Cardiac muscle cell (in vitro differentiated cells and primary cell): Measurements from ENCODE around the gene ZNF169. TPM values are rescaled to one million over a fixed set of nuclear protein-coding genes. Genes with fewer than 3 reads are reported as not detected.
"Not testable (repeated sequence)": the region's sequence is repeated elsewhere in the genome, so short reads cannot be mapped to it uniquely, and the experiment has no call there.

Experiments used
- DNase-seq, 2 donors: peaks; one replicate each; pipeline versions ENCODE4 v3.0.0 to v3.0.0-alpha.2; 2010 to 2017; ENCODE audit warnings: low read depth in 1 of 2, low spot score in 1 of 2
- H3K27ac ChIP-seq: fragments of 200-600 bp; sonication (generic); 2 replicates; pipeline ENCODE4 v1.5.1; 2016
- H3K27me3 ChIP-seq: fragments of 200-600 bp; sonication (generic); 2 replicates; pipeline ENCODE4 v1.6.0; 2016; ENCODE audit warnings: control low read depth
- H3K36me3 ChIP-seq: fragments of 200-600 bp; sonication (generic); 2 replicates; pipeline ENCODE4 v1.5.1; 2016; ENCODE audit warnings: control low read depth
- H3K4me1 ChIP-seq: fragments of 200-600 bp; sonication (generic); 2 replicates; pipeline ENCODE4 v1.8.1; 2017; ENCODE audit warnings: low read depth, mild to moderate bottlenecking, mixed run types
- H3K4me3 ChIP-seq: fragments of 200-600 bp; sonication (generic); 2 replicates; pipeline ENCODE4 v1.5.1; 2016; ENCODE audit warnings: mild to moderate bottlenecking
- H3K9me3 ChIP-seq: fragments of 200-600 bp; sonication (generic); 2 replicates; pipeline ENCODE4 v1.5.1; 2017; ENCODE audit warnings: low read depth, mild to moderate bottlenecking, control low read depth
- CTCF ChIP-seq: IDR thresholded peaks from 2 replicates; pipeline ENCODE4 v1.5.1; 2012; ENCODE audit warnings: low read depth, mild to moderate bottlenecking, low read length
- polyA plus RNA-seq: library from polyadenylated mRNA; unstranded; fragments of >200 nt; fragmentation: Nextera tagmentation; extraction: Ambion mirVana; gene quantifications from 2 replicates; pipeline ENCODE4 v1.2.1, GENCODE V29; 2016
- total RNA-seq: library from RNA; depleted of rRNA; stranded (reverse); fragments of >200 nt; gene quantifications from 2 replicates; pipeline ENCODE4 v1.2.3, GENCODE V29; 2016

The ZNF169 gene
- total and polyA plus RNA-seq, 2 experiments from 2014 or later, result 6.3 to 7.2 TPM

DNA sequence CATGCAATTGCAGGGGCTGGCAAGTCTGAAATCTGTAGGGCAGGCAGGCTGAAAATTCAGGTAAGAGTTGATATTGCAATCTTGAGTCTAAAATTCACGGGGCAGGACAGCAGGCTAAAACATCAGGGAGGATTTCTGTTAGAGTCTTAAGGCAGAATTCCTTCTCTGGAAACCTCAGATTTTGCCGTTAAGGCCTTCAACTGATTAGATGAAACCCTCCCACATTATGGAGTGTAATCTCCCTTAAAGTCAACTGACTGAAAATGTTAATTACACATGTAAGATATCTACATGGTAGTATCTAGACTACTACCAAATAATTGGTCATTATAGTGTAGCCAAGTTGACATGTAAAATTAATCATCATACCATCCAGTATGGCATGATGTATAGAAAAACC lies 3.1 kb upstream of the ZNF169 start:
- TF ChIP-seq CTCF, result no peak
- no peak overlapping the region for H3K4me3 ChIP-seq
- no peak overlapping the region for H3K27ac ChIP-seq
- H3K36me3 ChIP-seq, result no peaks in the 10 kb centered on the region
- no peaks in the 10 kb centered on the region for H3K9me3 ChIP-seq
- DNase-seq, result no peak
- no peaks in the 10 kb centered on the region for H3K4me1 ChIP-seq
- no peaks in the 10 kb centered on the region for H3K27me3 ChIP-seq

DNA sequence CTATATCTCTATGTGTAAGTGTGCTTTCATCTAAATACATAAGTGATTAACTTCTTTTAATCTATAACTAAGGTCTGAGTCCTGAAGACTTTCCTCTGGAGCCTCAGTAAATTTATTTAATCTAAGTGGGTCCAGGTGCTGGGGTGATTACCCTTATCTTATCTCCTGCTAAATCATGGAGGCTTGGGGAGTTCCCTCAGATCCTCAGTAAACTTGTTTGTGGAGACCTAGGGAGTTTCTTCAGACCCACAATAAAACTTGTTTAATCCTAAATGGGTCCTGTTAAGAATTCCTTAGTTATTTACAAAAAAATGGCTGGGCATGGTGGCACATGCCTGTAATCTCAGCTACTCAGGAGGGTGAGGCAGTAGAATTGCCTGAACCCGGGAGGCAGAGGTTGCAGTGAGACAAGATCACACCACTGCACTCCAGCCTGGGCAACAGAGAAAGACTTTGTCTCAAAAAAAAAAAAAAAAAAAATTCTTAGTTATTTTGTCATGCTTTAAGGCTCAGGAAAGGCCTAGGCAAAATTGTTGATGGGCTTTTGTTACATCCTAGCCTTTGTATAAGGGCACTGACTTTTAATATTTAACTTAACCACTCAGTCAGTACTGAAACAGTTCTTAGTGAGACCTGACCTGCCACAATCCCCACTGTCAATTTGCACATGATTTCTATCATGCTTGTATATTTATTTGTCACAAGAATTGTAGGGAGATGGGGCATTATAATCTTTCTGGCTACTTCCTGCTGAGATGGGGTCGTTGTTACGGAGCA lies 6.7 kb downstream of the ZNF169 start:
- DNase-seq, H3K27me3 ChIP-seq, H3K9me3 ChIP-seq, H3K27ac ChIP-seq, H3K36me3 ChIP-seq, H3K4me3 ChIP-seq, H3K4me1 ChIP-seq: not testable (repeated sequence)

DNA sequence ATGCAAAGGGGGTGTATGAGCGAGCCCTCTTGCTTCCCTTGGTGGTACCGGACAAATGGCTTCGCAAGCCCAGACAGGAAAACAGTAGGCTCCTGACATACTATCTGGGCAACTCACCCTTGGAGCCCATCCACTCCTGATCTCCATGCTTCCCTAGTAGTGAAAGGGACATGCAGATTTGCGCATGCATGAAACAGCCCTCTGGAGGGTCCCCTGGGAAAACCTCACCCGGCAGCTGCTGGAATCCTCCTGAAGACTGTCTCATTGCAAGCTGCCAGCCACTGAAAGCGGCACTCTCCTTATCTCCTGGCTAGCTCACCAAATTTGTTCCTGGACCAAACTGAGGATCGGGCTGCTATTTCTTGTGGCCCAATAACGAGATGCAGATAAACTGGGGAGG lies 10.2 kb downstream of the ZNF169 start:
- Histone ChIP-seq H3K27ac (no peak overlapping the region), H3K4me3 (no peak overlapping the region), H3K9me3 (no peaks in the 10 kb centered on the region), H3K27me3 (no peaks in the 10 kb centered on the region), H3K36me3 (no peaks in the 10 kb centered on the region), H3K4me1 (no peaks in the 10 kb centered on the region)
- no peak for TF ChIP-seq CTCF
- DNase-seq, result no peak

DNA sequence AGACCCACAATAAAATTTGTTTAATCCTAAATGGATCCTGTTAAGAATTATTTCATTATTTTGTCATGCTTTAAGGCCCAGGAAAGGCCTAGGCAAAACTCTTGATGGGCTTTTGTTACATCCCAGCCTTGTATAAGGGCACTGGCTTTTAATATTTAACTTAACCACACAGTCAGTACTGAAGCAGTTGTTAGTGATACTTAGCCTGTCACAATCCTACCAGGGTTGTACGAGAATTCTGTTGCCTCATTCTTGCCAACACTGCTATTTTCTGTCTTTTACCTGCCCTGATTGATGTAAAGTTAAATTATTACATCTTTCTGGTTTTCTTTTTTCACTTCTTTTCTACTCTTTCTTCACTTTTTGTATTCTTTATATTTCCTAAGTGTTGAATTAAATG lies 10.9 kb downstream of the ZNF169 start:
- Histone ChIP-seq H3K27me3 (no peaks in the 10 kb centered on the region), H3K4me1 (no peaks in the 10 kb centered on the region), H3K9me3 (no peaks in the 10 kb centered on the region), H3K36me3 (no peaks in the 10 kb centered on the region), H3K27ac (no peak overlapping the region), H3K4me3 (no peak overlapping the region)
- no peak for TF ChIP-seq CTCF
- DNase-seq, result no peak

DNA sequence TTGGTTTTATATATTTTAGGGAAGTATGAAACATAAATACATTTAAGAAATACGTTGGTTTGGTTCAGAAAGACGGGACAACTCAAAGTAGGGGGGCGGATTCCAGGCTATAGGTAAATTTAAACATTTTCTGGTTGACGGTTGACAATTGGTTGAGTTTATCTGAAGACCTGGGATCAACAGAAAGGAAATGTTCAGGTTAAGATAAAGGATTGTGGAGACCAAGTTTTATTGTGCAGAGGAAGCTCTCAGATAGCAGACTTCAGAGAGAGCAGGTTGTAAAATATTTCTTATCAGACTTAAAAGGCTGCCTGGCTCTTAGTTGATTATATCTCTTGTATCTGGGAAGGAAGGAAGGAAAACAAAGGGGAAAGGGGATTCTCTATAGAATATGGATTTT lies 17.9 kb downstream of the ZNF169 start:
- H3K27me3 ChIP-seq, DNase-seq, H3K36me3 ChIP-seq, H3K9me3 ChIP-seq, H3K27ac ChIP-seq, H3K4me1 ChIP-seq, H3K4me3 ChIP-seq: not testable (repeated sequence)

GRCh38 chr9:94277885-94278536 lies 18.9 kb downstream of the ZNF169 start:
- TF ChIP-seq CTCF, result no peak
- DNase-seq, result no peak
- H3K4me3 ChIP-seq, result no peak overlapping the region
- no peaks in the 10 kb centered on the region for H3K27me3 ChIP-seq
- no peaks in the 10 kb centered on the region for H3K36me3 ChIP-seq
- H3K4me1 ChIP-seq, result no peaks in the 10 kb centered on the region
- H3K9me3 ChIP-seq, result no peaks in the 10 kb centered on the region
- H3K27ac ChIP-seq, result no peak overlapping the region
